Effector memory CD8-positive, alpha-beta T cell (primary cell): ENCODE data around the gene MUC5AC.
"Not testable (repeated sequence)": the region's sequence is repeated elsewhere in the genome, so short reads cannot be mapped to it uniquely, and the experiment has no call there.

Experiments used
- ATAC-seq: fragments of 150-1000 bp; cut with Tn5 transposase; replicated peaks from 2 replicates; pipeline ENCODE4 v1.10.0; 2021; ENCODE audit warnings: mild to moderate bottlenecking, moderate library complexity
- DNase-seq, 3 experiments: peaks; one replicate each; pipeline ENCODE4 v3.0.0; 2021
- H3K27ac Mint-ChIP-seq, 2 donors: one replicate each; pipeline ENCODE4 v1.8.0; 2022; ENCODE audit warnings: mild to moderate bottlenecking in 2 of 2, mixed read lengths in 2 of 2, moderate library complexity in 2 of 2
- H3K27me3 Mint-ChIP-seq, 2 donors: one replicate each; pipeline ENCODE4 v1.8.0; 2022; ENCODE audit warnings: mixed read lengths in 2 of 2
- H3K36me3 Mint-ChIP-seq: one replicate; pipeline ENCODE4 v1.8.0; 2022; ENCODE audit warnings: mild to moderate bottlenecking, moderate library complexity, mixed read lengths; ENCODE audit not compliant: insufficient read depth
- H3K4me1 Mint-ChIP-seq, 2 donors: one replicate each; pipeline ENCODE4 v1.8.0; 2022; ENCODE audit warnings: low read depth in 2 of 2, mixed read lengths in 2 of 2
- H3K4me3 Mint-ChIP-seq, 2 donors: one replicate each; pipeline ENCODE4 v1.8.0; 2022; ENCODE audit warnings: mild to moderate bottlenecking in 2 of 2, mixed read lengths in 2 of 2, moderate library complexity in 2 of 2
- H3K9me3 Mint-ChIP-seq, 2 donors: one replicate each; pipeline ENCODE4 v1.8.0; 2022; ENCODE audit warnings: mixed read lengths in 2 of 2

The MUC5AC gene

DNA sequence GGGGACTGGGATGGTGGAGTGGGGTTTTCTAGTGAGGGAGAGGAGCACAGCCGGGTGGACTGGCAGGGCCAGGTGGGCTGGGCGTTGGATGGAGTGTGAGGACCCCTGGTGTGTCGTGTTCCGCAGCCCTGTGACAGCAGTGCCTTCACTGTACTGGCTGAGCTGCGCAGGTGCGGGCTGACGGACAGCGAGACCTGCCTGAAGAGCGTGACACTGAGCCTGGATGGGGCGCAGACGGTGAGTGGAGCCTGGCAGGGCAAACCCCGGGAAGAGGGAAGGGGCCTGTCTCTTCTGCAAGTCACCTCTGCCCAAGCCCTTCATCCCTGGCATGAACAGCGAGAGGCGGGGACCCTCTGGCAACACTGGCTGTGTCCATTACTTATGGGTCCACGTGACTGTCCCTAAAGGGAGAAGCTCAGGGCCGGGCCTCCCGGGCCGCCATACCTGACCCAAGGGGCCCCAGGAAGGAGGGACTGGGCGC, 10.0 kb downstream of the MUC5AC start:
- peaks cover 0 to 7% of the 10 kb centered on the region in 2 donors for H3K27me3 Mint-ChIP-seq
- ATAC-seq (no peak), DNase-seq (no peak)
- H3K27ac Mint-ChIP-seq: no peak overlapping the region
- H3K36me3 Mint-ChIP-seq: no peaks in the 10 kb centered on the region
- H3K4me1 Mint-ChIP-seq: no peaks in the 10 kb centered on the region
- peaks cover 6 to 10% of the 10 kb centered on the region in 2 donors for H3K9me3 Mint-ChIP-seq
- no peak overlapping the region for H3K4me3 Mint-ChIP-seq

DNA sequence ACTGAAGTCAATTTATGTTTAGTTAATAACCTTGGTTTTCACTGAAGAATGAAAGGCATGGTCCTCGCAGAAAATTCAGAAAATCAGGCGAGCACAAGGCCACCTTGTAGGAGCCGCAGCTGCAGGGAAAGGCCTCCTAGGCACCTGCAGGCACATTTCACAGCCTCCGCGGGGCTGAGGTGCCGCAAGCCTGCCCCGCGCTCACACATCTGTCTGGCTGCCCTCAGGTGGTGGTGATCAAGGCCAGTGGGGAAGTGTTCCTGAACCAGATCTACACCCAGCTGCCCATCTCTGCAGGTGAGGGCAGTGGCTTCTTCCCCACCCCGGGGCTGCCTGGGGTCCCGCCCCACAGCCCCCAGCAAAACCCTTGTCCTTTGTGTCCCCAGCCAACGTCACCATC, 10.5 kb downstream of the MUC5AC start:
- H3K27me3 Mint-ChIP-seq: peaks cover 0 to 3% of the 10 kb centered on the region in 2 donors
- peaks cover 6 to 10% of the 10 kb centered on the region in 2 donors for H3K9me3 Mint-ChIP-seq
- no peak for DNase-seq
- no peaks in the 10 kb centered on the region for H3K36me3 Mint-ChIP-seq
- ATAC-seq: no peak
- no peak overlapping the region for H3K27ac Mint-ChIP-seq
- no peaks in the 10 kb centered on the region for H3K4me1 Mint-ChIP-seq
- H3K4me3 Mint-ChIP-seq: no peak overlapping the region

DNA sequence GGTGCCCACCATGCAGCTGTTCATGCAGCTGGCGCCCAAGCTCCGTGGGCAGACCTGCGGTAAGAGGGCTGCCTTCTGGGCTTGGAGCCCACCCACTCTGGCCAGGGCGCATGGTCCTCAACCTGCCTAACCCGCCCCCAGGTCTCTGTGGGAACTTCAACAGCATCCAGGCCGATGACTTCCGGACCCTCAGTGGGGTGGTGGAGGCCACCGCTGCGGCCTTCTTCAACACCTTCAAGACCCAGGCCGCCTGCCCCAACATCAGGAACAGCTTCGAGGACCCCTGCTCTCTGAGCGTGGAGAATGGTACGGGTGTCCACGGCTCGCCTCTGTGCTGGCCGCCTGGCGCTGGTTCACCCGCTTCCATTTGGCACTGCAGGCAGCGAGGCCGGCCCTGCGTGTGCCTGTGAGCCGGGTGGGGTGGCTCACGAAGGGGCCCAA, 11.0 kb downstream of the MUC5AC start:
- no peak for DNase-seq
- Mint-ChIP-seq H3K27ac (no peak overlapping the region), H3K27me3 (no peaks in the 10 kb centered on the region), H3K4me1 (no peaks in the 10 kb centered on the region), H3K9me3 (peaks cover 6 to 10% of the 10 kb centered on the region in 2 donors), H3K4me3 (no peak overlapping the region), H3K36me3 (no peaks in the 10 kb centered on the region)
- no peak for ATAC-seq

DNA sequence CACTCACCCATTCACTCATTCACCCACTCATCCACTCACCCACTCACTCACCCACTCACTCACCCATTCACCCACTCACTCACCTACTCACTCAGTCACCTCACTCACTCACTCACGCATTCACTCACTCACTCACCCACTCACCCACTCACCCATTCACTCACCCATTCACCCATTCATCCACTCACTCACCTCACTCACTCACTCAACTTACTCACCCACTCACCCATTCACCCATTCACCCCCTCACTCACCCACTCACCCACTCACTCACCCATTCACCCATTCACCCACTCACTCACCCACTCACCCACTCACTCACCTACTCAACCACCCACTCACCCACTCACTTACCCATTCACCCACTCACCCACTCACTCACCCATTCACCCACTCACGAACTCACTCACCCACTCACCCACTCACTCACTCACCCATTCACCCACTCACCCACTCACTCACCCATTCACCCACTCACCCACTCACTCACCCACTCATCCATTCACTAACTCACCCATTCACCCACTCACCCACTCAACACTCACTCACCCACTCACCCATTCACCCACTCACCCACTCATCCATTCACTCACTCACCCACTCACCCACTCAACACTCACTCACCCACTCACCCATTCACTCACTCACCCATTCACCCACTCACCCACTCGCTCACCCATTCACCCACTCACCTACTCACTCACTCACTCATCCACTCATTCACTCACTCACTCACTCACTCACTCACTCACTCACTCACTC, 13.7 kb downstream of the MUC5AC start:
- H3K36me3 Mint-ChIP-seq: peaks cover 2% of the 10 kb centered on the region
- DNase-seq: no peak
- no peak for ATAC-seq
- no peak overlapping the region for H3K27ac Mint-ChIP-seq
- no peaks in the 10 kb centered on the region for H3K4me1 Mint-ChIP-seq
- H3K9me3 Mint-ChIP-seq: peaks cover 6 to 10% of the 10 kb centered on the region in 2 donors
- H3K27me3 Mint-ChIP-seq: no peaks in the 10 kb centered on the region
- no peak overlapping the region for H3K4me3 Mint-ChIP-seq

- peaks cover 6 to 10% of the 10 kb centered on the region in 2 donors for H3K9me3 Mint-ChIP-seq
- no peak overlapping the region for H3K4me3 Mint-ChIP-seq
- no peak for DNase-seq
- no peak for ATAC-seq
- peaks cover 2% of the 10 kb centered on the region for H3K36me3 Mint-ChIP-seq
- no peaks in the 10 kb centered on the region for H3K4me1 Mint-ChIP-seq
- H3K27ac Mint-ChIP-seq: no peak overlapping the region
- no peaks in the 10 kb centered on the region for H3K27me3 Mint-ChIP-seq
These were observed 14.4 kb downstream of the MUC5AC start for GRCh38 chr11:1171985-1172728.

DNA sequence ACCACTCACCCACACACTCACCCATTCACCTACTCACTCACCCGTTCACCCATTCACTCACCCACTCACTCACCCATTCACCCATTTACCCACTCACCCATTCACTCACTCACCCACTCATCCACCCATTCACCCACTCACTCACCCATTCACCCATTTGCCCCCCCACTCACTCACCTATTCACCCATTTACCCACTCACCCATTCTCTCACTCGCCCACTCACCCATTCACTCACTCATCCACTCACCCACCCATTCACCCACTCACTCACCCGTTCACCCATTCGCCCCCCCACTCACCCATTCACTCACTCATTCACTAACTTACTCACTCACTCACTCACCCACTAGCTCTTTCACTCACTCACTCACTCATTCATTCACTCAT, 15.0 kb downstream of the MUC5AC start:
- Mint-ChIP-seq H3K27ac (no peak overlapping the region), H3K4me1 (no peaks in the 10 kb centered on the region), H3K4me3 (no peak overlapping the region), H3K27me3 (no peaks in the 10 kb centered on the region), H3K36me3 (peaks cover 2% of the 10 kb centered on the region), H3K9me3 (peaks cover 6 to 10% of the 10 kb centered on the region in 2 donors)
- ATAC-seq: no peak
- DNase-seq: no peak

GRCh38 chr11:1173396-1173795, 15.6 kb downstream of the MUC5AC start:
- not testable (repeated sequence) for DNase-seq, H3K36me3 Mint-ChIP-seq, ATAC-seq, H3K4me3 Mint-ChIP-seq, H3K27ac Mint-ChIP-seq, H3K4me1 Mint-ChIP-seq, H3K27me3 Mint-ChIP-seq
- peaks cover 6 to 10% of the 10 kb centered on the region in 2 donors for H3K9me3 Mint-ChIP-seq

- ATAC-seq: no peak
- H3K9me3 Mint-ChIP-seq: peaks cover 6 to 10% of the 10 kb centered on the region in 2 donors
- H3K27ac Mint-ChIP-seq: no peak overlapping the region
- H3K4me1 Mint-ChIP-seq: no peaks in the 10 kb centered on the region
- H3K27me3 Mint-ChIP-seq: no peaks in the 10 kb centered on the region
- no peak overlapping the region for H3K4me3 Mint-ChIP-seq
- peaks cover 2% of the 10 kb centered on the region for H3K36me3 Mint-ChIP-seq
- DNase-seq: no peak
These were observed 17.0 kb downstream of the MUC5AC start for GRCh38 chr11:1174441-1175370.

- Mint-ChIP-seq H3K27me3 (no peaks in the 10 kb centered on the region), H3K27ac (no peak overlapping the region), H3K36me3 (peaks cover 2% of the 10 kb centered on the region), H3K9me3 (peaks cover 6 to 10% of the 10 kb centered on the region in 2 donors), H3K4me3 (no peak overlapping the region), H3K4me1 (no peaks in the 10 kb centered on the region)
- DNase-seq (no peak), ATAC-seq (no peak)
These were observed 17.9 kb downstream of the MUC5AC start for GRCh38 chr11:1175461-1176223.

DNA sequence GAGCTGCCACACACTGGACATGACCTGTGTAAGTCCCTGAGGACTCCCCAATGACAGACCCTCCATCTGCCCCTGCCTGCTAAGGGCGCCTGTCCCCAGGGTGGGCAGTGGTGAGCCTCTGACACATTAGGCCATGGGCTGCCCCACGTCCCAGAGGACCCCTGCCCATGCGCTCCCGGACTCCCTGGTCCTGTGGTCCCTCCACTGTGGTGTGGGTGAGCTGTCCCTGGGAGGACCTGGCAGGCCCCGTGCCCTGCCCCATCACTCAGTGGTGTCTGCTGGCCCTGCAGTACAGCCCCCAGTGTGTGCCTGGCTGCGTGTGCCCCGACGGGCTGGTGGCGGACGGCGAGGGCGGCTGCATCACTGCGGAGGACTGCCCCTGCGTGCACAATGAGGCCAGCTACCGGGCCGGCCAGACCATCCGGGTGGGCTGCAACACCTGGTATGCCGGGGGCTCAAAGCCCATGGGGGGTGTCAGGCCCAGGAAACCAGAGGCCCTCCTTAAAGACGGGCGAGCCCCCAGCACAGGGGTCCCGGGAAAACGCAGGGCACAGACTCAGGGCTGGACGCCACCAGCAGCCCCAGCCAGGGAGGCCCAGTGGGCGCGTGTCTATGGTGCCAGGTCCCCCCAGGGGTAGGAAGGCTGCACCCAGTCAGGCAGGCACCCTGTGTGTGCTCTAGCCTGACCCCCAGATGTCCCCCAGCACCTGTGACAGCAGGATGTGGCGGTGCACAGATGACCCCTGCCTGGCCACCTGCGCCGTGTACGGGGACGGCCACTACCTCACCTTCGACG, 18.7 kb downstream of the MUC5AC start:
- H3K4me1 Mint-ChIP-seq: no peaks in the 10 kb centered on the region
- no peaks in the 10 kb centered on the region for H3K27me3 Mint-ChIP-seq
- H3K9me3 Mint-ChIP-seq: peaks cover 2 to 4% of the 10 kb centered on the region in 2 donors
- H3K27ac Mint-ChIP-seq: no peak overlapping the region
- DNase-seq: no peak
- peaks cover 2% of the 10 kb centered on the region for H3K36me3 Mint-ChIP-seq
- no peak for ATAC-seq
- H3K4me3 Mint-ChIP-seq: no peak overlapping the region

DNA sequence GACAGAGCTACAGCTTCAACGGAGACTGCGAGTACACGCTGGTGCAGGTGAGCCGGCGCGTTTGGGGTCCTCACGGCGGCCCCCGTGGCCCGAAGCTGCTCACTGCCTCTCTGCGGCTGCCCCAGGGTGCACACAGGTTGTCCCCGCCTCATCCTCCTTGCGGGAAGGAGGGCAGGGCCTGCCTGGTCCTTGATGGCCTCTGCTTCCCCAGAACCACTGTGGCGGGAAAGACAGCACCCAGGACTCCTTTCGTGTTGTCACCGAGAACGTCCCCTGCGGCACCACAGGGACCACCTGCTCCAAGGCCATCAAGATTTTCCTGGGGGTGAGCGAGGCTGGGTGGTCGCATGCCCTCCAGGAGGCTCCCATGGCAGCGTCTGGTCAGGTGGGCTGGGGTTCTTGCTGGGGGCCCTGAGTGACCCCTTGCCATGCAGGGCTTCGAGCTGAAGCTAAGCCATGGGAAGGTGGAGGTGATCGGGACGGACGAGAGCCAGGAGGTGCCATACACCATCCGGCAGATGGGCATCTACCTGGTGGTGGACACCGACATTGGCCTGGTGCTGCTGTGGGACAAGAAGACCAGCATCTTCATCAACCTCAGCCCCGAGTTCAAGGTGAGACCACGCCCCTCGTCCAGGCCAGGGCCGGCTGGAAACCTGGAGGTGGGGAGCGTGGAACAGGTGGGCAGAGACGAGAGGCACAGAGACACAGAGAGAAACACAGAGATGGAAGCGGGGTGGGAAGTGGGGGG, 19.4 kb downstream of the MUC5AC start:
- Mint-ChIP-seq H3K4me1 (peaks cover 0 to 3% of the 10 kb centered on the region in 2 donors), H3K36me3 (peaks cover 2% of the 10 kb centered on the region), H3K27ac (no peak overlapping the region), H3K9me3 (no peaks in the 10 kb centered on the region), H3K4me3 (no peak overlapping the region), H3K27me3 (no peaks in the 10 kb centered on the region)
- ATAC-seq: no peak
- DNase-seq: no peak

DNA sequence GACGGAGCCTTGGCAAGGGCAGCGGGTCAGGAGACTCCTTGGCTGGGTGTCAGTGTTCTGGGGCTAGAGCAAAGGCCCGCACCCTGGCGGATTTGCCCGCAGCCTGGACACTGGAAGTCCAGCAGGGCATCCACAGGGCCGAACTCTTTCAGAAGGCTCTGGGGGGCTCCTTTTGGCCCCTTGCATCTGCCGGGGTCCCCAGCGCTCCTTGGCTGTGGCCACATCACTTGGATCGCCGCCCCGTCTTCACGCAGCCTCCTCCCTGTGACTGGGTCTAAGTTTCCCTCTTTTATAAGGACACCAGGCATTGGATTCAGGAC, 20.0 kb downstream of the MUC5AC start:
- Mint-ChIP-seq H3K9me3 (no peaks in the 10 kb centered on the region), H3K27ac (no peak overlapping the region), H3K4me1 (peaks cover 0 to 3% of the 10 kb centered on the region in 2 donors), H3K4me3 (no peak overlapping the region), H3K27me3 (no peaks in the 10 kb centered on the region), H3K36me3 (peaks cover 2% of the 10 kb centered on the region)
- no peak for ATAC-seq
- DNase-seq: no peak
